Neutrophil (primary cell): ENCODE data around the gene PCNT.

Experiments
- H3K27ac ChIP-seq: fragments of 200-600 bp; sonication (generic); 2 replicates; pipeline ENCODE4 v1.5.1; 2016; ENCODE audit warnings: mild to moderate bottlenecking, moderate library complexity
- H3K27me3 ChIP-seq: fragments of 200-600 bp; sonication (generic); 2 replicates; pipeline ENCODE4 v1.6.0; 2016; ENCODE audit warnings: mild to moderate bottlenecking
- H3K36me3 ChIP-seq: fragments of 200-600 bp; sonication (generic); 2 replicates; pipeline ENCODE4 v1.5.1; 2017
- H3K4me1 ChIP-seq, 2 experiments: fragments of 200-600 bp in 1 of 2; sonication (generic) in 1 of 2; 1 replicate in 1 of 2; 2 replicates in 1 of 2; pipeline versions ENCODE4 v1.5.1 to v1.6.1; 2013 to 2016; ENCODE audit warnings: low read depth in 1 of 2, low read length in 1 of 2, mild to moderate bottlenecking in 1 of 2, moderate library complexity in 1 of 2; ENCODE audit not compliant: control insufficient read depth in 1 of 2, insufficient read depth in 1 of 2
- H3K4me3 ChIP-seq, 2 experiments: fragments of 200-600 bp in 1 of 2; sonication (generic) in 1 of 2; 1 replicate in 1 of 2; 2 replicates in 1 of 2; pipeline ENCODE4 v1.5.1; 2013 to 2016; ENCODE audit warnings: low read depth in 1 of 2, low read length in 1 of 2, mild to moderate bottlenecking in 1 of 2, moderate library complexity in 1 of 2
- H3K9me3 ChIP-seq: fragments of 200-600 bp; sonication (generic); 2 replicates; pipeline ENCODE4 v1.5.1; 2016
- TF ChIP-seq, protein P1 (sequence below): fragments of 200-600 bp; sonication (generic); IDR thresholded peaks from 2 replicates; pipeline ENCODE4 v1.5.1; 2016; ENCODE audit warnings: antibody characterized with exemption

Gene PCNT

DNA sequence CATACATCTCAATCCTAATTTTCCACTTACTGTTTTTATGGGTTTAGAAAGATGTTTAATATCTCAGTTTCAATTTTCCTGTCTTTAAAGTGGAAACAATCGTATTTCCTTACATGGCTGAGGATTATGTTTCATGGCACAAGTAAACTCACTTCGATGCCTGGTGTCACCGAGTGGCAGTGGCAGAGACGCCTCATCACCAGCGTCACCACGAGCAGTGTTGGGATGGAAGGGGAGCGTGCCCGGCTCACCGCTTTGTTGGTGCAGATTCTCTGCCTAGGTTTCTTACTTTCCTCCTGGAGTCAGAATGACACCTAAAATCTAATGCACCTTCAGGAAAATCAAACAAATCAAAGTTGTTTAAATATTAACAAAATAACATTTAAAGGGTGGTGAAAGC lies 86.6 kb downstream of the PCNT start:
- Histone ChIP-seq H3K27me3 (no peaks in the 10 kb centered on the region), H3K27ac (no peak overlapping the region), H3K9me3 (no peaks in the 10 kb centered on the region), H3K4me3 (no peak overlapping the region), H3K4me1 (no peaks in the 10 kb centered on the region), H3K36me3 (peaks cover 40% of the 10 kb centered on the region)
- TF ChIP-seq, protein P1, sequence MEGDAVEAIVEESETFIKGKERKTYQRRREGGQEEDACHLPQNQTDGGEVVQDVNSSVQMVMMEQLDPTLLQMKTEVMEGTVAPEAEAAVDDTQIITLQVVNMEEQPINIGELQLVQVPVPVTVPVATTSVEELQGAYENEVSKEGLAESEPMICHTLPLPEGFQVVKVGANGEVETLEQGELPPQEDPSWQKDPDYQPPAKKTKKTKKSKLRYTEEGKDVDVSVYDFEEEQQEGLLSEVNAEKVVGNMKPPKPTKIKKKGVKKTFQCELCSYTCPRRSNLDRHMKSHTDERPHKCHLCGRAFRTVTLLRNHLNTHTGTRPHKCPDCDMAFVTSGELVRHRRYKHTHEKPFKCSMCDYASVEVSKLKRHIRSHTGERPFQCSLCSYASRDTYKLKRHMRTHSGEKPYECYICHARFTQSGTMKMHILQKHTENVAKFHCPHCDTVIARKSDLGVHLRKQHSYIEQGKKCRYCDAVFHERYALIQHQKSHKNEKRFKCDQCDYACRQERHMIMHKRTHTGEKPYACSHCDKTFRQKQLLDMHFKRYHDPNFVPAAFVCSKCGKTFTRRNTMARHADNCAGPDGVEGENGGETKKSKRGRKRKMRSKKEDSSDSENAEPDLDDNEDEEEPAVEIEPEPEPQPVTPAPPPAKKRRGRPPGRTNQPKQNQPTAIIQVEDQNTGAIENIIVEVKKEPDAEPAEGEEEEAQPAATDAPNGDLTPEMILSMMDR, result no peak

DNA sequence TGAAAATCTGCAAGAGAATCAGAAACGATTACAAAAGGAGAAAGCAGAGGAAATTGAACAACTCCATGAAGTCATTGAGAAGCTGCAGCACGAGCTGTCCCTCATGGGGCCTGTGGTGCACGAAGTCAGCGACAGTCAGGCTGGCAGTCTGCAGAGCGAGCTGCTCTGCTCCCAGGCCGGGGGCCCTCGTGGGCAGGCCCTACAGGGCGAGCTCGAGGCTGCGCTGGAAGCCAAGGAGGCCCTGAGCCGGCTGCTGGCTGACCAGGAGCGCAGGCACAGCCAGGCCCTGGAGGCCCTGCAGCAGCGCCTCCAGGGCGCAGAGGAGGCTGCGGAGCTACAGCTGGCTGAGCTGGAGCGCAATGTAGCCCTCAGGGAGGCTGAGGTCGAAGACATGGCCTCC lies 87.3 kb downstream of the PCNT start:
- Histone ChIP-seq H3K4me1 (no peaks in the 10 kb centered on the region), H3K9me3 (no peaks in the 10 kb centered on the region), H3K27me3 (no peaks in the 10 kb centered on the region), H3K27ac (no peak overlapping the region), H3K36me3 (peaks cover 44% of the 10 kb centered on the region), H3K4me3 (no peak overlapping the region)
- TF ChIP-seq, protein P1, result no peak

DNA sequence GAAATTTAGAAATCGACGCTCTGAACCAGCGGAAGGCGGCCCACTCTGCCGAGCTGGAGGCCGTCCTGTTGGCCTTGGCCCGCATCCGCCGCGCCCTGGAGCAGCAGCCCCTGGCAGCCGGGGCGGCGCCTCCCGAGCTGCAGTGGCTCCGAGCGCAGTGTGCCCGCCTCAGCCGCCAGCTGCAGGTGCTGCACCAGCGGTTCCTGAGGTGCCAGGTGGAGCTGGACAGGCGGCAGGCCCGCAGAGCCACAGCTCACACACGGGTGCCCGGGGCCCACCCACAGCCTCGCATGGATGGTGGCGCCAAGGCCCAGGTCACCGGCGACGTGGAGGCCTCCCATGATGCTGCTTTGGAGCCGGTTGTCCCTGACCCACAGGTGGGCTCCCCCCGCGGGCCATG lies 87.7 kb downstream of the PCNT start:
- H3K27ac ChIP-seq, result no peak overlapping the region
- no peaks in the 10 kb centered on the region for H3K4me1 ChIP-seq
- H3K4me3 ChIP-seq, result no peak overlapping the region
- TF ChIP-seq, protein P1, result no peak
- H3K36me3 ChIP-seq, result peaks cover 49% of the 10 kb centered on the region
- H3K27me3 ChIP-seq, result no peaks in the 10 kb centered on the region
- no peaks in the 10 kb centered on the region for H3K9me3 ChIP-seq

- no peaks in the 10 kb centered on the region for H3K4me1 ChIP-seq
- TF ChIP-seq, protein P1, result no peak
- H3K9me3 ChIP-seq, result no peaks in the 10 kb centered on the region
- H3K4me3 ChIP-seq, result no peak overlapping the region
- peaks cover 54% of the 10 kb centered on the region for H3K36me3 ChIP-seq
- no peak overlapping the region for H3K27ac ChIP-seq
- H3K27me3 ChIP-seq, result no peaks in the 10 kb centered on the region
Observed at GRCh38 chr21:46412521-46413364, 88.8 kb downstream of the PCNT start.

GRCh38 chr21:46413365-46413696 lies 89.4 kb downstream of the PCNT start:
- no peaks in the 10 kb centered on the region for H3K27me3 ChIP-seq
- no peak overlapping the region for H3K4me3 ChIP-seq
- no peaks in the 10 kb centered on the region for H3K9me3 ChIP-seq
- no peaks in the 10 kb centered on the region for H3K4me1 ChIP-seq
- TF ChIP-seq, protein P1, result no peak
- H3K27ac ChIP-seq, result no peak overlapping the region
- peaks cover 60% of the 10 kb centered on the region for H3K36me3 ChIP-seq

- peaks cover 68% of the 10 kb centered on the region for H3K36me3 ChIP-seq
Observed at GRCh38 chr21:46414965-46415275, 91.0 kb downstream of the PCNT start.

More at GRCh38 chr21:46414965-46415275, 91.0 kb downstream of the PCNT start:
- H3K27ac ChIP-seq, result no peak overlapping the region
- H3K9me3 ChIP-seq, result no peaks in the 10 kb centered on the region
- TF ChIP-seq, protein P1, result no peak
- no peaks in the 10 kb centered on the region for H3K27me3 ChIP-seq
- H3K4me3 ChIP-seq, result no peak overlapping the region
- no peaks in the 10 kb centered on the region for H3K4me1 ChIP-seq
